WTC11 (cell line): Measurements from ENCODE around the gene TLE6. TPM values are rescaled to one million over a fixed set of nuclear protein-coding genes. Genes with fewer than 3 reads are reported as not detected.

Experiments used
- ATAC-seq: fragments of 200-7000 bp; cut with Tn5 transposase; 2 replicates; pipeline ENCODE4 v1.10.0; 2021; ENCODE audit warnings: mild to moderate bottlenecking, moderate library complexity
- CTCF ChIA-PET: fragments of 300-600 bp; sonication (Branson Sonifier 250); formaldehyde crosslinking; loops from one replicate; lab custom pipeline; 2021; ENCODE audit warnings: antibody characterized with exemption; lab: Charles Lee
- POLR2A ChIA-PET: fragments of 350-600 bp; sonication (Branson Sonifier 250); formaldehyde crosslinking; loops from one replicate; lab custom pipeline; 2021; ENCODE audit warnings: antibody characterized with exemption; lab: Charles Lee
- DNase-seq: peaks from one replicate; pipeline ENCODE4 v3.0.0; 2021; ENCODE audit warnings: low spot score
- H3K27ac Mint-ChIP-seq: 2 replicates; pipeline ENCODE4 v1.8.0; 2021; ENCODE audit warnings: mixed read lengths
- H3K27me3 Mint-ChIP-seq: 2 replicates; pipeline ENCODE4 v1.8.0; 2021; ENCODE audit warnings: low read depth, mild to moderate bottlenecking, moderate library complexity, mixed read lengths
- H3K36me3 Mint-ChIP-seq: 2 replicates; pipeline ENCODE4 v1.8.0; 2021; ENCODE audit warnings: mixed read lengths
- H3K4me1 Mint-ChIP-seq: 2 replicates; pipeline ENCODE4 v1.8.0; 2022; ENCODE audit warnings: mixed read lengths
- H3K4me3 Mint-ChIP-seq: 2 replicates; pipeline ENCODE4 v1.8.0; 2021; ENCODE audit warnings: mild to moderate bottlenecking, moderate library complexity, mixed read lengths
- H3K9me3 Mint-ChIP-seq: 2 replicates; pipeline ENCODE4 v1.8.0; 2021; ENCODE audit warnings: mixed read lengths
- AFF4 ChIP-seq: sonication (generic); formaldehyde crosslinking; IDR thresholded peaks from 2 replicates; pipeline ENCODE4 v1.8.1; 2023; ENCODE audit warnings: mild to moderate bottlenecking, missing genetic modification reagents, borderline replicate concordance
- ARID4B ChIP-seq: sonication (generic); formaldehyde crosslinking; IDR thresholded peaks from 2 replicates; pipeline ENCODE4 v1.8.0; 2023; ENCODE audit warnings: missing genetic modification reagents, mild to moderate bottlenecking, borderline replicate concordance
- CREB1 ChIP-seq: sonication (generic); formaldehyde crosslinking; IDR thresholded peaks from 2 replicates; pipeline ENCODE4 v1.8.0; 2023; ENCODE audit warnings: mild to moderate bottlenecking, missing genetic modification reagents
- CTCF ChIP-seq: fragments of 200-600 bp; IDR thresholded peaks from 2 replicates; pipeline ENCODE4 v1.8.0; 2022; ENCODE audit warnings: antibody characterized with exemption
- FOXK1 ChIP-seq: sonication (generic); formaldehyde crosslinking; IDR thresholded peaks from 2 replicates; pipeline ENCODE4 v1.8.0; 2022; ENCODE audit warnings: mild to moderate bottlenecking, moderate library complexity, missing genetic modification reagents
- GABPB1 ChIP-seq: sonication (generic); formaldehyde crosslinking; IDR thresholded peaks from 2 replicates; pipeline ENCODE4 v1.8.1; 2023; ENCODE audit warnings: mild to moderate bottlenecking, missing genetic modification reagents
- HMGA2 ChIP-seq: fragments of 250-450 bp; sonication (Bioruptor Pico); IDR thresholded peaks from 2 replicates; pipeline ENCODE4 v1.4.0; 2021; ENCODE audit warnings: mild to moderate bottlenecking, moderate library complexity
- HMGXB4 ChIP-seq: sonication (generic); formaldehyde crosslinking; IDR thresholded peaks from 2 replicates; pipeline ENCODE4 v1.8.1; 2023; ENCODE audit warnings: mild to moderate bottlenecking, moderate library complexity, missing genetic modification reagents
- JAZF1 ChIP-seq: fragments of 250-450 bp; sonication (Bioruptor Pico); IDR thresholded peaks from 2 replicates; pipeline ENCODE4 v1.9.0; 2021; ENCODE audit warnings: moderate library complexity, mild to moderate bottlenecking, inconsistent platforms
- JUN ChIP-seq: sonication (generic); formaldehyde crosslinking; IDR thresholded peaks from 2 replicates; pipeline ENCODE4 v1.8.0; 2023; ENCODE audit warnings: mild to moderate bottlenecking, missing genetic modification reagents
- KAT7 ChIP-seq: sonication (generic); formaldehyde crosslinking; IDR thresholded peaks from 2 replicates; pipeline ENCODE4 v1.8.1; 2023; ENCODE audit warnings: missing genetic modification reagents, mild to moderate bottlenecking, borderline replicate concordance
- MLX ChIP-seq: sonication (generic); formaldehyde crosslinking; IDR thresholded peaks from 2 replicates; pipeline ENCODE4 v1.8.1; 2023; ENCODE audit warnings: mild to moderate bottlenecking, missing genetic modification reagents, moderate library complexity
- OVOL2 ChIP-seq: fragments of 250-450 bp; sonication (Bioruptor Pico); IDR thresholded peaks from 2 replicates; pipeline ENCODE4 v1.9.0; 2021; ENCODE audit warnings: mild to moderate bottlenecking, borderline replicate concordance
- PRRX2 ChIP-seq: fragments of 250-450 bp; sonication (Bioruptor Pico); IDR thresholded peaks from 2 replicates; pipeline ENCODE4 v1.8.0; 2021; ENCODE audit warnings: mild to moderate bottlenecking
- SP1 ChIP-seq: sonication (generic); formaldehyde crosslinking; conservative IDR thresholded peaks from 2 replicates; pipeline ENCODE4 v1.8.1; 2022; ENCODE audit warnings: missing genetic modification reagents
- STAT6 ChIP-seq: sonication (generic); formaldehyde crosslinking; conservative IDR thresholded peaks from 2 replicates; pipeline ENCODE4 v1.8.1; 2023; ENCODE audit warnings: mild to moderate bottlenecking, low read depth, missing genetic modification reagents, moderate library complexity
- ZNF232 ChIP-seq: sonication (generic); formaldehyde crosslinking; IDR thresholded peaks from 2 replicates; pipeline ENCODE4 v1.8.0; 2022; ENCODE audit warnings: mild to moderate bottlenecking, missing genetic modification reagents
- ZNF671 ChIP-seq: fragments of 250-450 bp; sonication (Bioruptor Pico); IDR thresholded peaks from 2 replicates; pipeline ENCODE4 v1.8.0; 2021; ENCODE audit warnings: mild to moderate bottlenecking
- total RNA-seq: library from RNA; stranded (reverse); gene quantifications from 3 replicates; pipeline ENCODE4 v1.2.3, GENCODE V29; 2021

Gene TLE6
- total RNA-seq, 1 experiment from 2014 or later, result 3.1 TPM

GRCh38 chr19:2964874-2965273 is 12.5 kb upstream of the TLE6 start (continued):
- no peak for TF ChIP-seq ARID4B (CRISPR knock-in tag)
- no peak for TF ChIP-seq GABPB1 (CRISPR knock-in tag)
- TF ChIP-seq, all 79 proteins: peak for 0

GRCh38 chr19:2967972-2968371 is 9.4 kb upstream of the TLE6 start:
- DNase-seq (no peak), ATAC-seq (no peak)
- POLR2A ChIA-PET, result no interaction called here
- TF ChIP-seq AFF4 (CRISPR knock-in tag) (no peak), OVOL2 (no peak), HMGA2 (no peak), ZNF671 (CRISPR knock-in tag) (no peak), CREB1 (no peak), JUN (CRISPR knock-in tag) (no peak), JAZF1 (CRISPR knock-in tag) (no peak), KAT7 (CRISPR knock-in tag) (no peak), PRRX2 (CRISPR knock-in tag) (no peak), SP1 (CRISPR knock-in tag) (no peak), STAT6 (CRISPR knock-in tag) (no peak), HMGXB4 (no peak), ZNF232 (CRISPR knock-in tag) (no peak), MLX (CRISPR knock-in tag) (no peak), CTCF (no peak), GABPB1 (CRISPR knock-in tag) (no peak), FOXK1 (CRISPR knock-in tag) (no peak)
- no peak overlapping the region for H3K27ac Mint-ChIP-seq
- H3K4me3 Mint-ChIP-seq, result no peak overlapping the region
- no peaks in the 10 kb centered on the region; the same call in 1 of the 2 replicates for H3K27me3 Mint-ChIP-seq
- no peaks in the 10 kb centered on the region for H3K36me3 Mint-ChIP-seq
- CTCF ChIA-PET, result interaction anchor here (0.9 kb wide), 1 partner anchor 158 kb away, joined by 3 read pairs; no protein-coding TSS in a partner anchor
- H3K4me1 Mint-ChIP-seq, result 0 out of 2 replicates have a peak, but pooled peaks cover 3% of the 10 kb centered on the region
- H3K9me3 Mint-ChIP-seq, result no peaks in the 10 kb centered on the region
